Spleen (tissue), 11 donors: ENCODE results near the gene SPTBN2. TPM values are rescaled to one million over a fixed set of nuclear protein-coding genes. Genes with fewer than 3 reads are reported as not detected.
"Not testable (repeated sequence)": the region's sequence is repeated elsewhere in the genome, so short reads cannot be mapped to it uniquely, and the experiment has no call there.

ENCODE experiments used
- DNase-seq: peaks from one replicate; pipeline ENCODE4 v3.0.0-alpha.2; 2020
- H3K27ac ChIP-seq, 8 donors: fragments of 200-600 bp; sonication (generic) in 7 of 8; 1 replicate in 4 of 8; 2 replicates in 4 of 8; pipeline versions ENCODE4 v1.5.0 to v1.8.0; 2016 to 2021; ENCODE audit warnings: inconsistent platforms in 4 of 8, mild to moderate bottlenecking in 4 of 8, moderate library complexity in 1 of 8
- H3K27me3 ChIP-seq, 7 donors: fragments of 200-600 bp; sonication (generic) in 6 of 7; replicated peaks in 1 of 7; 1 replicate in 4 of 7; 2 replicates in 3 of 7; pipeline versions ENCODE4 v1.5.0 to v1.8.0; 2016 to 2021; ENCODE audit warnings: inconsistent platforms in 3 of 7, mild to moderate bottlenecking in 1 of 7
- H3K36me3 ChIP-seq, 6 donors: fragments of 200-600 bp; sonication (generic) in 5 of 6; 1 replicate in 4 of 6; 2 replicates in 2 of 6; pipeline versions ENCODE4 v1.5.0 to v1.8.0; 2016 to 2021; ENCODE audit warnings: inconsistent platforms in 2 of 6
- H3K4me1 ChIP-seq, 6 donors: fragments of 200-600 bp; sonication (generic) in 5 of 6; 1 replicate in 3 of 6; 2 replicates in 3 of 6; pipeline versions ENCODE4 v1.5.0 to v1.8.0; 2016 to 2021; ENCODE audit warnings: inconsistent platforms in 3 of 6
- H3K4me3 ChIP-seq, 8 donors: fragments of 200-600 bp; sonication (generic) in 7 of 8; 1 replicate in 4 of 8; 2 replicates in 4 of 8; pipeline versions ENCODE4 v1.5.0 to v1.8.0; 2016 to 2021; ENCODE audit warnings: inconsistent platforms in 4 of 8, mild to moderate bottlenecking in 4 of 8, moderate library complexity in 2 of 8
- H3K9me3 ChIP-seq, 8 donors: fragments of 200-600 bp; sonication (generic) in 7 of 8; 1 replicate in 4 of 8; 2 replicates in 4 of 8; pipeline versions ENCODE4 v1.5.0 to v1.8.0; 2016 to 2021; ENCODE audit warnings: inconsistent platforms in 4 of 8
- POLR2A ChIP-seq, 3 donors: fragments of 450-650 bp; IDR thresholded peaks; one replicate each; pipeline ENCODE4 v1.5.1; 2017; ENCODE audit warnings: antibody characterized with exemption in 3 of 3, mild to moderate bottlenecking in 1 of 3
- POLR2AphosphoS5 ChIP-seq, 3 donors: sonication (generic); formaldehyde crosslinking; IDR thresholded peaks; one replicate each; pipeline ENCODE4 v1.5.1; 2017; ENCODE audit warnings: antibody characterized with exemption in 3 of 3
- WGBS, 5 donors: extraction: QIAGEN DNeasy Blood & Tissue Kit in 3 of 5; methylation state at CpG; one replicate each; pipeline versions ENCODE4 v1.1.5 to v1.1.7; 2013 to 2018; 5-methylcytosine and 5-hydroxymethylcytosine counted together
- intact Hi-C: fragments of 100-400 bp; cut with DNase I; formaldehyde crosslinking; loops from one replicate; pipeline ENCODE4 v1.15.0; 2023; ENCODE audit warnings: low total_unique reads
- polyA plus RNA-seq, 3 donors: library from polyadenylated mRNA; stranded (reverse); fragments of 200-250 nt; gene quantifications; one replicate each; pipeline ENCODE4 v1.2.1, GENCODE V29; 2013
- total RNA-seq, 7 donors: library from RNA; depleted of rRNA in 3 of 7; stranded (reverse); fragments of >200 nt in 3 of 7; fragmentation: NEBNext Ultra II Directional in 4 of 7; extraction: Animal tissue kit (Norgen Biotek cat#: 25700) in 4 of 7; gene quantifications; one replicate each; pipeline versions ENCODE4 v1.1.0 to v1.2.1, GENCODE V29; 2016 to 2021
- TF ChIP-seq, protein P1 (sequence below), 11 experiments: fragments of 200-600 bp in 7 of 11; fragments of 450-650 bp in 4 of 11; sonication (generic) in 4 of 11; IDR thresholded peaks in 8 of 11; conservative IDR thresholded peaks in 3 of 11; 1 replicate in 7 of 11; 2 replicates in 4 of 11; pipeline versions ENCODE4 v1.4.0 to v1.8.0; 2016 to 2021; ENCODE audit warnings: antibody characterized with exemption in 11 of 11, inconsistent platforms in 4 of 11, mild to moderate bottlenecking in 1 of 11
- donor health status: healthy with polysubstance abuse.
- donor health status: DM: no; HTN: no; CAD: no; lungs with moderate emphysema.
- donor health status: DM: no; HTN: no; CAD: no.
- donor health status: Bipolar disorder and iron deficiency.
- donor health status: healthy.
- donor health status: DM: no; HTN: no; CAD: no.
- donor health status: DM: yes; HTN: yes; CAD: no.

The SPTBN2 gene
- total and polyA plus RNA-seq, 10 donors: 0.61 to 5.1 (median 3.7) TPM

- WGBS, 5 donors: 66 to 78% (median 72%) methylated on average over 4 of the region's 4 CpGs
- TF ChIP-seq, protein P1, sequence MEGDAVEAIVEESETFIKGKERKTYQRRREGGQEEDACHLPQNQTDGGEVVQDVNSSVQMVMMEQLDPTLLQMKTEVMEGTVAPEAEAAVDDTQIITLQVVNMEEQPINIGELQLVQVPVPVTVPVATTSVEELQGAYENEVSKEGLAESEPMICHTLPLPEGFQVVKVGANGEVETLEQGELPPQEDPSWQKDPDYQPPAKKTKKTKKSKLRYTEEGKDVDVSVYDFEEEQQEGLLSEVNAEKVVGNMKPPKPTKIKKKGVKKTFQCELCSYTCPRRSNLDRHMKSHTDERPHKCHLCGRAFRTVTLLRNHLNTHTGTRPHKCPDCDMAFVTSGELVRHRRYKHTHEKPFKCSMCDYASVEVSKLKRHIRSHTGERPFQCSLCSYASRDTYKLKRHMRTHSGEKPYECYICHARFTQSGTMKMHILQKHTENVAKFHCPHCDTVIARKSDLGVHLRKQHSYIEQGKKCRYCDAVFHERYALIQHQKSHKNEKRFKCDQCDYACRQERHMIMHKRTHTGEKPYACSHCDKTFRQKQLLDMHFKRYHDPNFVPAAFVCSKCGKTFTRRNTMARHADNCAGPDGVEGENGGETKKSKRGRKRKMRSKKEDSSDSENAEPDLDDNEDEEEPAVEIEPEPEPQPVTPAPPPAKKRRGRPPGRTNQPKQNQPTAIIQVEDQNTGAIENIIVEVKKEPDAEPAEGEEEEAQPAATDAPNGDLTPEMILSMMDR (IDR thresholded peaks at IDR 0.05 in 8 of 11, conservative IDR thresholded peaks at IDR 0.05 in 3 of 11): no peak
- TF ChIP-seq POLR2AphosphoS5 (IDR thresholded peaks at IDR 0.05): no peak
- no peak for TF ChIP-seq POLR2A (IDR thresholded peaks at IDR 0.05)
- intact Hi-C loops: no loop called here
These were observed 82.2 kb downstream of the SPTBN2 start for GRCh38 chr11:66646828-66647227.

GRCh38 chr11:66643745-66644437, 85.1 kb downstream of the SPTBN2 start:
- DNase-seq: no peak
- H3K4me3 ChIP-seq: peak overlapping the region in 3 of 8 donors; percentile 16 to 89 (median 78)
- peaks cover 63 to 100% (median 82%) of the 10 kb centered on the region in 6 donors for H3K4me1 ChIP-seq
- TF ChIP-seq POLR2AphosphoS5 (IDR thresholded peaks at IDR 0.05): peak in 1 of 3 donors; percentile 63
- TF ChIP-seq, protein P1 (IDR thresholded peaks at IDR 0.05 in 8 of 11, conservative IDR thresholded peaks at IDR 0.05 in 3 of 11): no peak
- 89 to 93% (median 91%) methylated on average over 20 to 24 of the region's 24 CpGs for WGBS, 5 donors
- no peak overlapping the region for H3K27ac ChIP-seq
- no peaks in the 10 kb centered on the region for H3K9me3 ChIP-seq
- peaks cover 0 to 94% (median 76%) of the 10 kb centered on the region in 6 donors for H3K36me3 ChIP-seq
- no peaks in the 10 kb centered on the region for H3K27me3 ChIP-seq
- intact Hi-C loops: no loop called here

More at GRCh38 chr11:66646828-66647227, 82.2 kb downstream of the SPTBN2 start:
- Histone ChIP-seq H3K27ac (peak overlapping the region in 1 of 8 donors; percentile 1), H3K9me3 (no peaks in the 10 kb centered on the region), H3K27me3 (no peaks in the 10 kb centered on the region), H3K4me3 (no peak overlapping the region), H3K36me3 (peaks cover 0 to 100% (median 82%) of the 10 kb centered on the region in 6 donors), H3K4me1 (peaks cover 38 to 98% (median 60%) of the 10 kb centered on the region in 6 donors)
- DNase-seq: no peak

- no peaks in the 10 kb centered on the region for H3K27me3 ChIP-seq
- 29 to 55% (median 52%) methylated on average over 3 of the region's 3 CpGs for WGBS, 5 donors
- peaks cover 61 to 94% (median 90%) of the 10 kb centered on the region in 6 donors for H3K4me1 ChIP-seq
- DNase-seq: no peak
- peak overlapping the region in 2 of 8 donors; percentile 30 to 93 for H3K27ac ChIP-seq
- no peaks in the 10 kb centered on the region for H3K9me3 ChIP-seq
- peaks cover 0 to 73% (median 59%) of the 10 kb centered on the region in 6 donors for H3K36me3 ChIP-seq
- intact Hi-C loops: no loop called here
- H3K4me3 ChIP-seq: peak overlapping the region in 7 of 8 donors; percentile 10 to 89 (median 78)
- TF ChIP-seq, protein P1 (IDR thresholded peaks at IDR 0.05 in 8 of 11, conservative IDR thresholded peaks at IDR 0.05 in 3 of 11): no peak
- TF ChIP-seq POLR2AphosphoS5 (IDR thresholded peaks at IDR 0.05): no peak
These were observed 87.2 kb downstream of the SPTBN2 start for GRCh38 chr11:66641834-66642233.

DNA sequence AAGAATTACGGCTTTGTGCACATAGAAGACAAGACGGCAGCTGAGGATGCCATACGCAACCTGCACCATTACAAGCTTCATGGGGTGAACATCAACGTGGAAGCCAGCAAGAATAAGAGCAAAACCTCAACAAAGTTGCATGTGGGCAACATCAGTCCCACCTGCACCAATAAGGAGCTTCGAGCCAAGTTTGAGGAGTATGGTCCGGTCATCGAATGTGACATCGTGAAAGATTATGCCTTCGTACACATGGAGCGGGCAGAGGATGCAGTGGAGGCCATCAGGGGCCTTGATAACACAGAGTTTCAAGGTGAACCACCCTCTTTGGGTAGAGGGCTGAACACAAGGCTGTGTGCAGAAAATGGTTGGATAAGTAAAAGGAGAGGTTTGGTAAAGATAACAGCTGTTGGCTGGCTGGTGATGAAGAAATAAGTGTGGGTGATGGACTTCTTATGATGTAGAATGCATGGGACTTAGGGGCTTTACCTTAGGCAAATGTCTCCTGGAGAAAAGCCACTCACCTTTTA, 89.1 kb downstream of the SPTBN2 start:
- DNase-seq, H3K9me3 ChIP-seq, intact Hi-C loops, H3K27me3 ChIP-seq: not testable (repeated sequence)
- H3K27ac ChIP-seq: peak overlapping the region in 4 of 8 donors; percentile 85 to 96 (median 92)
- 58 to 65% (median 63%) methylated on average over 8 to 10 of the region's 10 CpGs for WGBS, 5 donors
- peak overlapping the region in 7 of 8 donors; percentile 78 to 94 (median 89) for H3K4me3 ChIP-seq
- peaks cover 54 to 92% (median 80%) of the 10 kb centered on the region in 6 donors for H3K4me1 ChIP-seq
- peaks cover 0 to 66% (median 40%) of the 10 kb centered on the region in 6 donors for H3K36me3 ChIP-seq
